Duodenal mucosa (tissue), 2 donors: ENCODE measurements around the gene RPL18.

Source experiments
- H3K27ac ChIP-seq: one replicate; pipeline ENCODE4 v1.7.0; 2013; ENCODE audit warnings: low read depth, low read length
- H3K27me3 ChIP-seq, 2 donors: one replicate each; pipeline ENCODE4 v1.7.0; 2013; ENCODE audit warnings: low read length in 2 of 2, control low read depth in 1 of 2; ENCODE audit not compliant: insufficient read depth in 2 of 2, control insufficient read depth in 1 of 2
- H3K36me3 ChIP-seq, 2 donors: one replicate each; pipeline ENCODE4 v1.7.0; 2013; ENCODE audit warnings: low read length in 2 of 2, control low read depth in 1 of 2; ENCODE audit not compliant: insufficient read depth in 2 of 2, control insufficient read depth in 1 of 2
- H3K4me1 ChIP-seq, 2 donors: one replicate each; pipeline ENCODE4 v1.7.0; 2013; ENCODE audit warnings: low read length in 2 of 2, control low read depth in 1 of 2; ENCODE audit not compliant: insufficient read depth in 2 of 2, control insufficient read depth in 1 of 2
- H3K4me3 ChIP-seq, 2 donors: one replicate each; pipeline ENCODE4 v1.7.0; 2013; ENCODE audit warnings: low read length in 2 of 2, low read depth in 1 of 2
- H3K9ac ChIP-seq, 2 donors: one replicate each; pipeline ENCODE4 v1.7.0; 2013; ENCODE audit warnings: low read length in 2 of 2, low read depth in 1 of 2
- H3K9me3 ChIP-seq, 2 donors: one replicate each; pipeline ENCODE4 v1.7.0; 2013; ENCODE audit warnings: low read length in 2 of 2, control low read depth in 1 of 2; ENCODE audit not compliant: control insufficient read depth in 1 of 2

Gene RPL18

GRCh38 chr19:48603449-48603848 lies 15.5 kb downstream of the RPL18 start:
- H3K27ac ChIP-seq = no peak overlapping the region
- H3K9ac ChIP-seq = no peak overlapping the region
- no peaks in the 10 kb centered on the region for H3K9me3 ChIP-seq
- H3K36me3 ChIP-seq = peaks cover 0 to 10% of the 10 kb centered on the region in 2 donors
- peaks cover 0 to 9% of the 10 kb centered on the region in 2 donors for H3K4me1 ChIP-seq
- H3K4me3 ChIP-seq = no peak overlapping the region
- no peaks in the 10 kb centered on the region for H3K27me3 ChIP-seq

DNA sequence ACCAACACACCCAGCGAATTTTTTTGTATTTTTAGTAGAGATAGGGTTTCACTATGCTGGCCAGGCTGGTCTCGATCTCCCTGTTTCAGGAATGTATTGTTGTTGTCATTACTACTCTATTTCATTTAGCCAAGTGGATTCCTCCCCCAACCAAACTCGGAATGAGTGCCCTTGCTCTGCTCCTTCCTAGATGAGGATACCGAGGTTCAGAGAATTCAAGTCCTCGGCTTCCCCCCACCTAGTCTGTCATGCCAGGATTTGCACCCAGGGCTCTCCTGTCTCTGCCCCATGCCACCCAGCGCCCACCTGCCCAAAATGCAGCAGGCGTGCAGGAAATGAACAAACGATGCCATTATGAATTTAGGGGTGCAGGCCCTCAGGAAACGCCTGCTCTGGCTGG lies 16.0 kb downstream of the RPL18 start:
- Histone ChIP-seq H3K9me3 (no peaks in the 10 kb centered on the region), H3K4me3 (no peak overlapping the region), H3K27me3 (no peaks in the 10 kb centered on the region), H3K36me3 (peaks cover 0 to 10% of the 10 kb centered on the region in 2 donors), H3K9ac (no peak overlapping the region), H3K4me1 (peaks cover 0 to 9% of the 10 kb centered on the region in 2 donors), H3K27ac (no peak overlapping the region)

- no peak overlapping the region for H3K9ac ChIP-seq
- peaks cover 0 to 9% of the 10 kb centered on the region in 2 donors for H3K4me1 ChIP-seq
Measured at GRCh38 chr19:48600679-48601417, 18.1 kb downstream of the RPL18 start.

GRCh38 chr19:48598996-48599700 lies 19.8 kb downstream of the RPL18 start:
- Histone ChIP-seq H3K9me3 (no peaks in the 10 kb centered on the region), H3K4me3 (no peak overlapping the region), H3K27ac (no peak overlapping the region), H3K27me3 (no peaks in the 10 kb centered on the region), H3K36me3 (no peaks in the 10 kb centered on the region), H3K4me1 (peaks cover 0 to 9% of the 10 kb centered on the region in 2 donors), H3K9ac (no peak overlapping the region)

More at GRCh38 chr19:48600679-48601417, 18.1 kb downstream of the RPL18 start:
- Histone ChIP-seq H3K27ac (no peak overlapping the region), H3K36me3 (no peaks in the 10 kb centered on the region), H3K27me3 (no peaks in the 10 kb centered on the region), H3K9me3 (no peaks in the 10 kb centered on the region), H3K4me3 (no peak overlapping the region)

DNA sequence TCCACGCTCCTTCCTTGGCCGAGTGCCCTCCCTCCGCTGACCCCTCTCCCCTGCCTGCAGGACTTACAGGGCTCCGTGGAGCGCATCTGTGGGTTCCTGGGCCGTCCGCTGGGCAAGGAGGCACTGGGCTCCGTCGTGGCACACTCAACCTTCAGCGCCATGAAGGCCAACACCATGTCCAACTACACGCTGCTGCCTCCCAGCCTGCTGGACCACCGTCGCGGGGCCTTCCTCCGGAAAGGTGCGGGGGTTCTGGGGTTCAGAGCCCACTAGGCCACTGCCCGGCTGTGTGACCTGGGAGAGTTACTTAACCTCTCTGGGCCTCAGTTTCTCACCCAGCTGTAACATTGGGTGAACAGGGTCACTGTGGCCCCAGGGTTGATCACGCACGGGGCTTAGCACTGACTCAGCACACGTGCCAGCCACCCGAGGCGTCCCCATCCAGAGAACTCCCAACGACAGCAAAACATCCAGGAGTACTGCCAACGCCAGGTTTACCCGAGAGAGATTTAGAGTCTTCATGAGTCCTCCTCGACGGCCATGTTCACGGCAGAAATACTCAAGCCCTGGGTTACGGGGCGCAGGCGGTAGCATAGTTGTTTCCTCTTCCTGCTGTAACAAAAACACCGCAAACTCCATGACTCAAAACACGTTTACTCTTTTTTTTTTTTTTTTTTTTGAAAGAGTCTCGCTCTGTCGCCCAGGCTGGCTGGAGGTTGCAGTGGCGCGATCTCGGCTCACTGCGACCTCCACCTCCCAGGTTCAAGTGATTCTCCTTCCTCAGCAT lies 22.1 kb downstream of the RPL18 start:
- no peak overlapping the region for H3K9ac ChIP-seq
- H3K27ac ChIP-seq = no peak overlapping the region
- H3K9me3 ChIP-seq = no peaks in the 10 kb centered on the region
- H3K27me3 ChIP-seq = no peaks in the 10 kb centered on the region
- no peaks in the 10 kb centered on the region for H3K36me3 ChIP-seq
- H3K4me1 ChIP-seq = no peaks in the 10 kb centered on the region
- H3K4me3 ChIP-seq = no peak overlapping the region

GRCh38 chr19:48596237-48596636 lies 22.7 kb downstream of the RPL18 start:
- Histone ChIP-seq H3K9ac (no peak overlapping the region), H3K27me3 (no peaks in the 10 kb centered on the region), H3K4me1 (no peaks in the 10 kb centered on the region), H3K27ac (no peak overlapping the region), H3K9me3 (no peaks in the 10 kb centered on the region), H3K36me3 (no peaks in the 10 kb centered on the region), H3K4me3 (no peak overlapping the region)

- H3K27ac ChIP-seq = no peak overlapping the region
- no peaks in the 10 kb centered on the region for H3K9me3 ChIP-seq
- H3K4me1 ChIP-seq = no peaks in the 10 kb centered on the region
- no peaks in the 10 kb centered on the region for H3K36me3 ChIP-seq
- H3K4me3 ChIP-seq = no peak overlapping the region
- H3K27me3 ChIP-seq = no peaks in the 10 kb centered on the region
- no peak overlapping the region for H3K9ac ChIP-seq
Measured at GRCh38 chr19:48595833-48596232, 23.1 kb downstream of the RPL18 start.

- no peak overlapping the region for H3K27ac ChIP-seq
- H3K9ac ChIP-seq = no peak overlapping the region
- no peaks in the 10 kb centered on the region for H3K4me1 ChIP-seq
- no peaks in the 10 kb centered on the region for H3K9me3 ChIP-seq
- H3K36me3 ChIP-seq = no peaks in the 10 kb centered on the region
- H3K27me3 ChIP-seq = no peaks in the 10 kb centered on the region
- no peak overlapping the region for H3K4me3 ChIP-seq
Measured at GRCh38 chr19:48595171-48595570, 23.8 kb downstream of the RPL18 start.

GRCh38 chr19:48591021-48591420 lies 28.0 kb downstream of the RPL18 start:
- Histone ChIP-seq H3K9ac (no peak overlapping the region), H3K4me3 (no peak overlapping the region), H3K4me1 (peaks cover 4 to 6% of the 10 kb centered on the region in 2 donors), H3K27ac (no peak overlapping the region), H3K36me3 (no peaks in the 10 kb centered on the region), H3K27me3 (no peaks in the 10 kb centered on the region), H3K9me3 (no peaks in the 10 kb centered on the region)
